GM10266 (cell line): ENCODE data around the gene FAS.

Experiments
- DNase-seq: peaks from one replicate; pipeline ENCODE4 v3.0.0; 2012; ENCODE audit errors: extremely low spot score
- CTCF ChIP-seq: IDR thresholded peaks from 2 replicates; pipeline ENCODE4 v1.5.1; 2012; ENCODE audit warnings: mild to moderate bottlenecking, low read depth; ENCODE audit not compliant: control insufficient read depth, insufficient read depth; ENCODE audit errors: missing control alignments

FAS gene

DNA sequence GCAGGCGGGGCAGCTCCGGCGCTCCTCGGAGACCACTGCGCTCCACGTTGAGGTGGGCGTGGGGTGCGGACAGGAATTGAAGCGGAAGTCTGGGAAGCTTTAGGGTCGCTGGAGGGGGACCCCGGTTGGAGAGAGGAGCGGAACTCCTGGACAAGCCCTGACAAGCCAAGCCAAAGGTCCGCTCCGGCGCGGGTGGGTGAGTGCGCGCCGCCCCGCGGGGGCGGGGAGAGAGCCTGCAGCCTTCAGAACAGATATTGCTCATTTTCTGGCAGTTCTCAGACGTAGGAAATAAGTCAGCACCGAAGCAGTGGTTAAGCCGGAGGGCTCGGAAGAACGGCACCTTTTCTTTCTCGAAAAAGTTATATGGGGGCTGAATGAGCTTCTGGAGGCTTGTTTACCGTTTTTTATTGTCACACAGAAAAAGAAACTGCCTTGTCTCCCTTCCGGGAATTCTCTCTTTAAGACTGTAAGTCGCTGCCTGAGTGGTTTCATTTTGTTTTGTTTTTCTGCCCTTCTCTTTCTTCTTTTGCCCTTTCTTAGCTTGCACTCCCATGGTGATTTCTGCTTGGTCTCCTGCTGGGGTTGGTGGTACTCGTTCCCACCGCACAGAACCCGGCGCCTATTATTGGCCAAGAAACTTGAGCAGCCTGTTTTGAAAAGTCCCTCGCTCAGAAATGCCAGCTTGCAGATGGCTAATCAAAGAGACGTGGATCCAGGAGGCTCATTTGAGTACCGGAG is 732 bp downstream of the FAS start:
- peak; percentile 70 for DNase-seq
- no peak for TF ChIP-seq CTCF

- no peak for TF ChIP-seq CTCF
- DNase-seq = peak; percentile 56
These were observed 1.3 kb downstream of the FAS start for GRCh38 chr10:88991899-88992320.

DNA sequence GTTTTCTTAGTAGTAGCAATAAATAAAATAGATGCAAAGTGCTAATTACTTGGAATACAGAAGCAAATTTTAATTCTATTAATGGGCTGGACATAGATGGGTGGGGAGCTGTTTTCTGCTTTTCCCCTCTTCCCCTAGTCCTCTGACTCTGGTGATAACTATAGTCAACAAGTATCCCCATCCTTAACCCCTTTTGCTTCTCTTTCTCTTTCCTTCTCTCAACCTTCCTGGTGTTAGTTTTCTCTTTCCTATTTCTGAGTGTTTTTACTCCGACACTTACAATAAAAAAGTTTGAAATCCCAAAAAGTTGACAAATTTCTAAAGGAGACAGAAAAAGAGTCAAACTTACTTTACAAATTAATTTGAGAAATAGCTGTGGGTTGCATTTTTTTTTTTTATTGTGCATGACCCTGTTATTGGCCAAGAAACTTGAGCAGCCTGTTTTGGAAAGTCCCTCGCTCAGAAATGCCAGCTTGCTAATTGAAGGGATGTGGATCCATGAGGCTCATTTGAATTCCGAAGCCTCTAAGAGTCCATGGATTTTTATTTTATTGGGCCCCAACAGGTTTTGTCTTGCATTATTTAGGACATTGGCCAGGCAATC is 2.4 kb downstream of the FAS start:
- DNase-seq = no peak
- TF ChIP-seq CTCF = no peak

- DNase-seq = peak; percentile 34
- no peak for TF ChIP-seq CTCF
These were observed 3.4 kb downstream of the FAS start for GRCh38 chr10:88994019-88994418.

GRCh38 chr10:88995156-88995876 is 4.7 kb downstream of the FAS start:
- no peak for TF ChIP-seq CTCF
- DNase-seq = no peak

GRCh38 chr10:88996927-88997326 is 6.3 kb downstream of the FAS start:
- no peak for TF ChIP-seq CTCF
- DNase-seq = no peak

DNA sequence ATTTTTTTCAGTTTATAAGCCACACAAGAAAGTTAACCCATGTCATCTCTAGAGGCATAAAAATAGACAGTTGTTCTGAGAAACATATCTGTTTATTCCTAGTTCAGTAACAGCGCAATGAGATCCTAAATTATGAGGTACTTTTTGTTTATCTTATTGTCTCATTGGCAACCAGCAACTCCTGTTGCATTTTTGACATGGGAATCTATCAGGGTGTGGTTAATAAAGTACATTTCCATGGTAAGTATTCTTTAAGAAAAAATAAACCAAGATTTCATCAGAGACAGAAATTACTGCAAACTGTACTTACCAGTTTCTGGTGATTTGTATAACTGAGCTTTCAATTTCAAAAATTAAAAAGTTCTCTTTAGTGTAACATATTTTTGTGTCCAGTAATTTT is 9.0 kb downstream of the FAS start:
- TF ChIP-seq CTCF = no peak
- DNase-seq = no peak
